Suprapubic skin (tissue), 4 donors: Measurements from ENCODE around the gene ROBO1. TPM values are rescaled to one million over a fixed set of nuclear protein-coding genes. Genes with fewer than 3 reads are reported as not detected.
"Not testable (repeated sequence)": the region's sequence is repeated elsewhere in the genome, so short reads cannot be mapped to it uniquely, and the experiment has no call there.

Experiments used
- DNase-seq, 2 donors: peaks; one replicate each; pipeline ENCODE4 v3.0.0-alpha.2; 2019; ENCODE audit warnings: low spot score in 2 of 2
- H3K27ac ChIP-seq: fragments of 200-600 bp; sonication (generic); one replicate; pipeline ENCODE4 v1.5.1; 2019
- H3K27me3 ChIP-seq: fragments of 200-600 bp; sonication (generic); one replicate; pipeline ENCODE4 v1.5.1; 2019
- H3K36me3 ChIP-seq: fragments of 200-600 bp; sonication (generic); one replicate; pipeline ENCODE4 v1.5.1; 2019
- H3K4me1 ChIP-seq: fragments of 200-600 bp; sonication (generic); one replicate; pipeline ENCODE4 v1.5.1; 2019
- H3K4me3 ChIP-seq: fragments of 200-600 bp; sonication (generic); one replicate; pipeline ENCODE4 v1.5.1; 2019; ENCODE audit warnings: mild to moderate bottlenecking
- H3K9me3 ChIP-seq: fragments of 200-600 bp; sonication (generic); one replicate; pipeline ENCODE4 v1.5.1; 2019
- CTCF ChIP-seq, 2 donors: fragments of 200-600 bp in 1 of 2; fragments of 450-650 bp in 1 of 2; sonication (generic) in 1 of 2; IDR thresholded peaks; one replicate each; pipeline ENCODE4 v1.5.1; 2016 to 2019; ENCODE audit warnings: antibody characterized with exemption in 2 of 2, mild to moderate bottlenecking in 1 of 2, moderate library complexity in 1 of 2
- EP300 ChIP-seq: sonication (generic); formaldehyde crosslinking; IDR thresholded peaks from one replicate; pipeline ENCODE4 v1.6.1; 2017; ENCODE audit warnings: antibody characterized with exemption
- POLR2A ChIP-seq, 2 donors: fragments of 450-650 bp; IDR thresholded peaks; one replicate each; pipeline ENCODE4 v1.6.1; 2017; ENCODE audit warnings: antibody characterized with exemption in 2 of 2, mild to moderate bottlenecking in 2 of 2, moderate library complexity in 2 of 2
- POLR2AphosphoS5 ChIP-seq, 3 donors: sonication (generic); formaldehyde crosslinking; IDR thresholded peaks; one replicate each; pipeline ENCODE4 v1.6.1; 2017; ENCODE audit warnings: antibody characterized with exemption in 3 of 3
- WGBS: methylation state at CpG from one replicate; pipeline ENCODE4 v1.1.5; 2018; 5-methylcytosine and 5-hydroxymethylcytosine counted together
- total RNA-seq, 4 donors: library from RNA; depleted of rRNA; stranded (reverse); fragments of >200 nt; gene quantifications; one replicate each; pipeline ENCODE4 v1.1.0, GENCODE V29; 2016

Gene ROBO1
- total RNA-seq, 4 donors from 2014 or later = 67.7 to 80.3 (median 71.3) TPM

GRCh38 chr3:78724859-78725258 lies 1042.9 kb downstream of the ROBO1 start:
- no peak for DNase-seq
- Histone ChIP-seq H3K9me3 (no peaks in the 10 kb centered on the region), H3K4me1 (peaks cover 23% of the 10 kb centered on the region), H3K27ac (no peak overlapping the region), H3K4me3 (no peak overlapping the region), H3K36me3 (no peaks in the 10 kb centered on the region), H3K27me3 (no peaks in the 10 kb centered on the region)
- 57% methylated on average over 4 of the region's 4 CpGs for WGBS
- TF ChIP-seq EP300 (no peak), POLR2A (IDR thresholded peaks at IDR 0.05) (no peak), POLR2AphosphoS5 (IDR thresholded peaks at IDR 0.05) (no peak), CTCF (IDR thresholded peaks at IDR 0.05) (no peak)

- WGBS = 94% methylated on average over 5 of the region's 5 CpGs
- not testable (repeated sequence) for DNase-seq, H3K4me3 ChIP-seq, H3K27me3 ChIP-seq, H3K36me3 ChIP-seq, H3K9me3 ChIP-seq, H3K27ac ChIP-seq
- peaks cover 22% of the 10 kb centered on the region for H3K4me1 ChIP-seq
Observed at GRCh38 chr3:78724364-78724763, 1043.4 kb downstream of the ROBO1 start.

GRCh38 chr3:78721771-78722543 lies 1045.8 kb downstream of the ROBO1 start:
- H3K4me3 ChIP-seq = no peak overlapping the region
- H3K27me3 ChIP-seq = no peaks in the 10 kb centered on the region
- 80% methylated on average over 1 of the region's 1 CpG for WGBS
- no peak for DNase-seq
- H3K36me3 ChIP-seq = peaks cover 2% of the 10 kb centered on the region
- no peaks in the 10 kb centered on the region for H3K9me3 ChIP-seq
- TF ChIP-seq POLR2AphosphoS5 (IDR thresholded peaks at IDR 0.05) (no peak), EP300 (no peak), POLR2A (IDR thresholded peaks at IDR 0.05) (no peak), CTCF (IDR thresholded peaks at IDR 0.05) (no peak)
- H3K27ac ChIP-seq = no peak overlapping the region
- H3K4me1 ChIP-seq = peaks cover 11% of the 10 kb centered on the region

- Histone ChIP-seq H3K9me3 (no peaks in the 10 kb centered on the region), H3K27ac (no peak overlapping the region), H3K27me3 (no peaks in the 10 kb centered on the region), H3K4me1 (no peaks in the 10 kb centered on the region), H3K4me3 (no peak overlapping the region), H3K36me3 (peaks cover 13% of the 10 kb centered on the region)
- DNase-seq = no peak
- no peak for TF ChIP-seq CTCF (IDR thresholded peaks at IDR 0.05)
- no peak for TF ChIP-seq POLR2A (IDR thresholded peaks at IDR 0.05)
- no peak for TF ChIP-seq POLR2AphosphoS5 (IDR thresholded peaks at IDR 0.05)
- TF ChIP-seq EP300 = no peak
Observed at GRCh38 chr3:78718707-78719106, 1049.1 kb downstream of the ROBO1 start.

- no peak overlapping the region for H3K4me3 ChIP-seq
- no peak overlapping the region for H3K27ac ChIP-seq
- WGBS = 91% methylated on average over 5 of the region's 5 CpGs
- no peaks in the 10 kb centered on the region for H3K4me1 ChIP-seq
- no peaks in the 10 kb centered on the region for H3K9me3 ChIP-seq
- no peak for DNase-seq
- TF ChIP-seq POLR2A (IDR thresholded peaks at IDR 0.05) = no peak
- TF ChIP-seq EP300 = no peak
- no peak for TF ChIP-seq CTCF (IDR thresholded peaks at IDR 0.05)
- H3K27me3 ChIP-seq = no peaks in the 10 kb centered on the region
- H3K36me3 ChIP-seq = peaks cover 13% of the 10 kb centered on the region
Observed at GRCh38 chr3:78717041-78717440, 1050.8 kb downstream of the ROBO1 start.

GRCh38 chr3:78712941-78713340 lies 1054.9 kb downstream of the ROBO1 start:
- Histone ChIP-seq H3K36me3 (peaks cover 13% of the 10 kb centered on the region), H3K9me3 (no peaks in the 10 kb centered on the region), H3K4me1 (no peaks in the 10 kb centered on the region), H3K27ac (no peak overlapping the region), H3K27me3 (no peaks in the 10 kb centered on the region), H3K4me3 (no peak overlapping the region)
- TF ChIP-seq EP300 (no peak), CTCF (IDR thresholded peaks at IDR 0.05) (no peak), POLR2AphosphoS5 (IDR thresholded peaks at IDR 0.05) (no peak), POLR2A (IDR thresholded peaks at IDR 0.05) (no peak)
- DNase-seq = no peak
